GM13976 (cell line): ENCODE data around the gene L3MBTL4.
"Not testable (repeated sequence)": the region's sequence is repeated elsewhere in the genome, so short reads cannot be mapped to it uniquely, and the experiment has no call there.

Experiments used
- DNase-seq: peaks from one replicate; pipeline ENCODE4 v3.0.0; 2012; ENCODE audit warnings: low spot score
- CTCF ChIP-seq: IDR thresholded peaks from 2 replicates; pipeline ENCODE4 v1.5.1; 2012; ENCODE audit warnings: borderline replicate concordance, mild to moderate bottlenecking; ENCODE audit not compliant: insufficient read depth; ENCODE audit errors: extremely low read depth, missing control alignments, control extremely low read depth
- in situ Hi-C: fragments of 300-500 bp; cut with MboI; formaldehyde crosslinking; loops from one replicate; pipeline ENCODE4 v1.12.0; 2022; ENCODE audit warnings: low sequenced_read_pairs, mixed read lengths, inconsistent platforms; ENCODE audit not compliant: unreplicated experiment

L3MBTL4 gene

GRCh38 chr18:6266212-6266611 is 148.5 kb downstream of the L3MBTL4 start:
- TF ChIP-seq CTCF = no peak
- no peak for DNase-seq
- in situ Hi-C loops = no loop called here

GRCh38 chr18:6261938-6262337 is 152.8 kb downstream of the L3MBTL4 start:
- no peak for DNase-seq
- TF ChIP-seq CTCF = no peak
- in situ Hi-C loops = no loop called here

GRCh38 chr18:6259324-6259723 is 155.4 kb downstream of the L3MBTL4 start:
- in situ Hi-C loops, DNase-seq: not testable (repeated sequence)

- TF ChIP-seq CTCF = no peak
- in situ Hi-C loops = no loop called here
- DNase-seq = no peak
These were observed 156.8 kb downstream of the L3MBTL4 start for GRCh38 chr18:6257950-6258349.

GRCh38 chr18:6256521-6256920 is 158.2 kb downstream of the L3MBTL4 start:
- in situ Hi-C loops = no loop called here
- DNase-seq = no peak
- no peak for TF ChIP-seq CTCF

GRCh38 chr18:6255886-6256285 is 158.8 kb downstream of the L3MBTL4 start:
- no peak for TF ChIP-seq CTCF
- DNase-seq = no peak
- in situ Hi-C loops = no loop called here

- in situ Hi-C loops = no loop called here
These were observed 159.5 kb downstream of the L3MBTL4 start for GRCh38 chr18:6255116-6255705.

More at GRCh38 chr18:6255116-6255705, 159.5 kb downstream of the L3MBTL4 start:
- DNase-seq = no peak
- TF ChIP-seq CTCF = no peak
